Measurements from ENCODE around the gene ADGRV1. TPM values are rescaled to one million over a fixed set of nuclear protein-coding genes. Genes with fewer than 3 reads are reported as not detected.
A peak's percentile ranks its signal among the peaks of the same experiment; 100 is the strongest.

The ADGRV1 gene
- total and polyA plus RNA-seq, 9 of the 15 experiments (the other 6 are each of a cell fraction or from before 2014, with no cell fraction given), result 21.7 to 156 (median 58.2) TPM

DNA sequence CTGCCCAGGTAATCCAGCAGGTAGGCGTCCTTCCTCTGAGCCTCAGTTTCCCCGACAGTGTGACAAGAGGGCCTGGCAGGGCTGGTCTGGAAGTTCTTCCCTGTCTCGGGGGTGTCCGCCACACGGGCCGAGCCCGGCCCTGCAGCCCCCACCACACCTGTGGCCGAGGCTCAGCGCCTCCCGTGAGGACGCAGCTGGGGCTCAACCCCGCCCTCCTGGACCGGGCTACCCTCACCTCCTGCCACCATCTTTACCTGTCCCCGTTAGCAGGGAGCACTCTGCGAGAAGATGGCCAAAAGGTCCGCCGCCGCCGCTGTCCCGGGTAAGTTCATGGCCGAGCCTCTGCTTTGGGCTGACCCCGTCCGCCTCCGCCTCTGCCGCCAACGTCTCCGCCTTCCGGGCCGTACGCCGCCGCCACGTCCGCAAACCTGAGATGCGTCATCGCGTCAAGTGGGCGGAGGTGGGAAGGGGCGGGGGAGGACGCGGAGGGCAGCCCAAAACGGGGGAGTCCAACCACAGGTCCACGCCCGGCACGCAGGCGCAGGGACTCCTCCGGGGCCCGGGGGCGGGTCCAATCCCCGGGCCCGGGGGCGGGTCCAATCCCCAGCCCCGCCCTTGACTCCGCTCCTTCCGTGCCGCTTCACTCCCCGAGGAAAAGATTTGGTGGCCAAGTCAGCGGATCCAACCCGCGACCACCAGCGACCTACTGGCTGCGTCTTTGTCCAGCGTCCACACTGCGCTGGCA lies 29.2 kb upstream of the ADGRV1 start, which contains the start of gene LYSMD3 (continued):
- TF ChIP-seq ZNF668 (CRISPR knock-in tag; IDR thresholded peaks at IDR 0.05) (no peak), MYC (IDR thresholded peaks at IDR 0.05; ENCODE audit: low read depth, low read length) (peak; percentile 56), MYC (CRISPR knock-in tag; IDR thresholded peaks at IDR 0.05; ENCODE audit: borderline replicate concordance, low read depth) (no peak), NCOA2 (IDR thresholded peaks at IDR 0.05; ENCODE audit: partially characterized antibody in 2 of 2) (no peak), NCOA1 (IDR thresholded peaks at IDR 0.05; ENCODE audit: low read depth) (no peak), MGA (IDR thresholded peaks at IDR 0.05) (no peak; the same call in 1 of the 2 replicates), TEAD4 (IDR thresholded peaks at IDR 0.05; ENCODE audit: low read length) (peak; percentile 52; the same call in 1 of the 2 replicates), TEAD4 (CRISPR knock-in tag; IDR thresholded peaks at IDR 0.05; ENCODE audit: borderline replicate concordance) (no peak), GATAD2B (IDR thresholded peaks at IDR 0.05; ENCODE audit: borderline replicate concordance) (no peak), SP2 (IDR thresholded peaks at IDR 0.05; ENCODE audit: extremely low read depth, low read depth, low read length, poor library complexity, severe bottlenecking) (no peak), CBX1 (IDR thresholded peaks at IDR 0.05; ENCODE audit: low read depth) (no peak), NR0B1 (IDR thresholded peaks at IDR 0.05; ENCODE audit: partially characterized antibody) (no peak), ZEB2 (IDR thresholded peaks at IDR 0.05) (peak; percentile 87), CREM (IDR thresholded peaks at IDR 0.05; ENCODE audit: low read depth) (peak; percentile 96), ETV5 (CRISPR knock-in tag; IDR thresholded peaks at IDR 0.05; ENCODE audit: low read depth) (peak; percentile 41), POLR3G (IDR thresholded peaks at IDR 0.05; ENCODE audit: extremely low read depth, insufficient read length, insufficient replicate concordance) (no peak)

Measured in K562 (cell line).